Measurements from ENCODE around the gene CTNNA2.

CTNNA2 gene

DNA sequence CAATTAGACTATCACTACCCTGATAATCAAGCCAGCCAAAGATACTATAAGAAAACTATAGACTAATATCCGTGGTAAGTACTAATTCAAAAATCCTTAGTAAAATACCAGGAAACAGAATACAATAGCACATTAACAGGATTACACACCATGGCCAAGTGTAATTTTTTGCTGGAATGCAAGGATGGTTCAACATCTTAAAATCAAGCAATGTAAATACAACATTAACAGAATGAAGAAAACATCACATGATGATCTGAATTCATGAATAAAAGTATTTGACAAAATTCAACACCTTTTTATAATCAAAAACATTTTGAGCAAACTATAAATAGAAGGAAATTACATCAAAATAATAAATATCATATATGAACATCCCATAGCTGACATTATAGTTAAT is 1142.4 kb downstream of the CTNNA2 start:
- DNase-seq: no peak

DNA sequence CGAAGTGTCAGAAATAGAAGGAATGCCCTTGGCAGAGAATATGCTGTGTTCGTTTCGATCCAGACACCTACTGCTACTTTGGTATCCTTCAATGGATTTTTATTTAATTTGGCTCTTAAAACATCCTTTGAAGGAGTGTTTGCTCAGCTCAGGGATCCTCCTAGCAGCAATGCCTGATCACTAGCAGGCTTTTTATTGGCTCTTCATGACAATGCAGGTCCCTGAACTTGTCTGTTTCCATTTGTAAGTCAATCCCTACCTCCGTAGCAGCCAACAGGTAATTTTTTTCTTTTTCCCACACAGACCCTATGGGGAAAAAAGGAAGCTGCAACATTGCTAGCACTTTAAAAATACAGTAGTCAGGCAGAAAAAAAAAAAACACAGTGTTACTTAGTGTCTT is 1157.9 kb downstream of the CTNNA2 start:
- DNase-seq: no peak

- no peak for DNase-seq
Measured at GRCh38 chr2:80687524-80687923, 1174.7 kb downstream of the CTNNA2 start.

- no peak for DNase-seq
Measured at GRCh38 chr2:80689106-80689505, 1176.3 kb downstream of the CTNNA2 start.

Measured in activated CD8-positive, alpha-beta memory T cell treated with anti-CD3 and anti-CD28 coated beads, Interleukin-2, amount 50 U/mL, for 4 hours (primary cell).